Neuronal stem cell (in vitro differentiated cells): Measurements from ENCODE around the gene ABLIM2.
A peak's percentile ranks its signal among the peaks of the same experiment; 100 is the strongest.

Experiments used
- DNase-seq: peaks from one replicate; pipeline ENCODE4 v3.0.0-alpha.2; 2013; ENCODE audit warnings: low spot score
- H2AFZ ChIP-seq: one replicate; pipeline ENCODE4 v1.6.1; 2013; ENCODE audit warnings: mild to moderate bottlenecking, low read length, inconsistent platforms
- H2AK5ac ChIP-seq: 2 replicates; pipeline ENCODE4 v1.6.1; 2013; ENCODE audit warnings: low read depth, mild to moderate bottlenecking, inconsistent platforms, low read length, moderate library complexity, mixed read lengths
- H2BK120ac ChIP-seq: 2 replicates; pipeline ENCODE4 v1.6.1; 2013; ENCODE audit warnings: low read depth, mild to moderate bottlenecking, inconsistent platforms, low read length, moderate library complexity, mixed read lengths
- H2BK12ac ChIP-seq: one replicate; pipeline ENCODE4 v1.6.1; 2013; ENCODE audit warnings: low read length, inconsistent platforms
- H2BK15ac ChIP-seq: 2 replicates; pipeline ENCODE4 v1.6.1; 2013; ENCODE audit warnings: mild to moderate bottlenecking, low read length, inconsistent platforms, mixed read lengths
- H2BK5ac ChIP-seq: one replicate; pipeline ENCODE4 v1.6.1; 2013; ENCODE audit warnings: inconsistent platforms, mild to moderate bottlenecking, low read length, moderate library complexity
- H3K14ac ChIP-seq: one replicate; pipeline ENCODE4 v1.6.1; 2013; ENCODE audit warnings: low read length, inconsistent platforms
- H3K18ac ChIP-seq: 2 replicates; pipeline ENCODE4 v1.6.1; 2013; ENCODE audit warnings: low read length, inconsistent platforms
- H3K23ac ChIP-seq: 2 replicates; pipeline ENCODE4 v1.6.1; 2013; ENCODE audit warnings: low read depth, mild to moderate bottlenecking, mixed read lengths, low read length, inconsistent platforms; ENCODE audit not compliant: poor library complexity
- H3K27ac ChIP-seq: replicated peaks from 3 replicates; pipeline ENCODE4 v1.5.1; 2013; ENCODE audit warnings: low read length, inconsistent platforms
- H3K27me3 ChIP-seq, 3 experiments: 2 replicates each; pipeline ENCODE4 v1.6.1; 2013; ENCODE audit warnings: low read length in 3 of 3, mild to moderate bottlenecking in 2 of 3, inconsistent platforms in 1 of 3, low read depth in 1 of 3, mixed read lengths in 1 of 3, moderate library complexity in 1 of 3; ENCODE audit not compliant: control insufficient read depth in 3 of 3, insufficient read depth in 3 of 3
- H3K36me3 ChIP-seq, 2 donors: replicated peaks in 1 of 2; 2 replicates each; pipeline ENCODE4 v1.6.1; 2013; ENCODE audit warnings: low read length in 2 of 2; ENCODE audit not compliant: control insufficient read depth in 2 of 2, insufficient read depth in 2 of 2
- H3K4ac ChIP-seq: 2 replicates; pipeline ENCODE4 v1.6.1; 2013; ENCODE audit warnings: inconsistent platforms, mild to moderate bottlenecking, low read length, moderate library complexity
- H3K4me1 ChIP-seq, 2 donors: 1 replicate in 1 of 2; 2 replicates in 1 of 2; pipeline ENCODE4 v1.6.1; 2013; ENCODE audit warnings: low read length in 2 of 2, low read depth in 1 of 2; ENCODE audit not compliant: control insufficient read depth in 2 of 2, insufficient read depth in 1 of 2
- H3K4me2 ChIP-seq: one replicate; pipeline ENCODE4 v1.6.1; 2013; ENCODE audit warnings: mild to moderate bottlenecking, low read length, inconsistent platforms; ENCODE audit not compliant: insufficient read depth, poor library complexity, severe bottlenecking
- H3K4me3 ChIP-seq, 2 donors: 2 replicates each; pipeline ENCODE4 v1.5.1; 2013; ENCODE audit warnings: low read length in 2 of 2, mild to moderate bottlenecking in 2 of 2, inconsistent platforms in 1 of 2, moderate library complexity in 1 of 2
- H3K79me1 ChIP-seq: one replicate; pipeline ENCODE4 v1.6.1; 2013; ENCODE audit warnings: low read depth, mild to moderate bottlenecking, inconsistent platforms, low read length, moderate library complexity
- H3K9ac ChIP-seq: one replicate; pipeline ENCODE4 v1.6.1; 2013; ENCODE audit warnings: mild to moderate bottlenecking, low read depth, low read length, inconsistent platforms; ENCODE audit not compliant: poor library complexity
- H3K9me3 ChIP-seq, 2 donors: replicated peaks in 1 of 2; 2 replicates each; pipeline versions ENCODE3 to v1.6.1; 2013; ENCODE audit warnings: low read length in 2 of 2, mild to moderate bottlenecking in 2 of 2, inconsistent platforms in 1 of 2, low read depth in 1 of 2, mixed read lengths in 1 of 2, moderate library complexity in 1 of 2; ENCODE audit not compliant: control insufficient read depth in 2 of 2, insufficient read depth in 1 of 2
- H4K8ac ChIP-seq: one replicate; pipeline ENCODE4 v1.6.1; 2013; ENCODE audit warnings: low read depth, mild to moderate bottlenecking, inconsistent platforms, low read length, moderate library complexity
- H4K91ac ChIP-seq: one replicate; pipeline ENCODE4 v1.6.1; 2013; ENCODE audit warnings: low read length, low read depth, mild to moderate bottlenecking, inconsistent platforms; ENCODE audit not compliant: poor library complexity
- WGBS, 2 donors: extraction: QIAGEN DNeasy Blood & Tissue Kit; methylation state at CpG; one replicate each; pipeline ENCODE4 v1.1.7; 2013; ENCODE audit warnings: missing lambda C conversion rate in 2 of 2, mixed read lengths in 1 of 2; ENCODE audit not compliant: insufficient read length in 2 of 2, insufficient replicate concordance in 1 of 2; ENCODE audit errors: extremely low coverage in 2 of 2; 5-methylcytosine and 5-hydroxymethylcytosine counted together

The ABLIM2 gene

GRCh38 chr4:8150152-8151090 is 8.2 kb downstream of the ABLIM2 start:
- no peak overlapping the region for H3K14ac ChIP-seq
- no CpG with 5 or more reads among the region's 29 CpGs for WGBS, 2 donors
- no peak overlapping the region for H3K9ac ChIP-seq
- no peaks in the 10 kb centered on the region for H3K4me1 ChIP-seq
- H3K36me3 ChIP-seq, result no peaks in the 10 kb centered on the region
- no peak overlapping the region for H3K4me2 ChIP-seq
- H3K9me3 ChIP-seq, result no peaks in the 10 kb centered on the region
- H3K27me3 ChIP-seq, result peaks cover 0 to 74% (median 0%) of the 10 kb centered on the region in 3 experiments
- H2BK12ac ChIP-seq, result no peak overlapping the region
- H3K27ac ChIP-seq, result no peak overlapping the region
- no peak overlapping the region for H2AFZ ChIP-seq
- no peak overlapping the region for H2BK120ac ChIP-seq
- H2BK5ac ChIP-seq, result no peak overlapping the region
- no peak for DNase-seq
- peak overlapping the region; percentile 12 for H2AK5ac ChIP-seq
- peak overlapping the region; percentile 7 for H3K23ac ChIP-seq
- H3K79me1 ChIP-seq, result peaks cover 3% of the 10 kb centered on the region
- H4K91ac ChIP-seq, result no peak overlapping the region
- H3K4me3 ChIP-seq, result no peak overlapping the region
- H3K4ac ChIP-seq, result peak overlapping the region; percentile 7
- no peak overlapping the region for H4K8ac ChIP-seq
- peak overlapping the region; percentile 18 for H3K18ac ChIP-seq
- H2BK15ac ChIP-seq, result no peak overlapping the region

GRCh38 chr4:8149664-8150063 is 8.9 kb downstream of the ABLIM2 start:
- peaks cover 0 to 69% (median 0%) of the 10 kb centered on the region in 3 experiments for H3K27me3 ChIP-seq

GRCh38 chr4:8148785-8149435 is 9.7 kb downstream of the ABLIM2 start:
- H3K4me3 ChIP-seq, result no peak overlapping the region
- no peak overlapping the region for H3K27ac ChIP-seq
- no peak overlapping the region for H3K4ac ChIP-seq
- H3K14ac ChIP-seq, result peak overlapping the region; percentile 25
- H3K36me3 ChIP-seq, result no peaks in the 10 kb centered on the region
- H3K79me1 ChIP-seq, result peaks cover 3% of the 10 kb centered on the region
- no peak overlapping the region for H3K23ac ChIP-seq
- no peak overlapping the region for H4K8ac ChIP-seq
- no peak overlapping the region for H3K18ac ChIP-seq
- H2BK15ac ChIP-seq, result no peak overlapping the region
- no CpG with 5 or more reads among the region's 14 CpGs for WGBS, 2 donors
- no peak for DNase-seq
- H2BK5ac ChIP-seq, result no peak overlapping the region
- H2BK120ac ChIP-seq, result no peak overlapping the region
- peaks cover 5% of the 10 kb centered on the region in 2 donors for H3K4me1 ChIP-seq
- H2AFZ ChIP-seq, result no peak overlapping the region
- H3K9me3 ChIP-seq, result no peaks in the 10 kb centered on the region
- peak overlapping the region; percentile 53 for H2AK5ac ChIP-seq
- H3K9ac ChIP-seq, result no peak overlapping the region
- no peak overlapping the region for H4K91ac ChIP-seq
- H3K4me2 ChIP-seq, result no peak overlapping the region
- H2BK12ac ChIP-seq, result no peak overlapping the region
- H3K27me3 ChIP-seq, result peaks cover 0 to 73% (median 0%) of the 10 kb centered on the region in 3 experiments

More at GRCh38 chr4:8149664-8150063, 8.9 kb downstream of the ABLIM2 start:
- no peak for DNase-seq
- Histone ChIP-seq H3K23ac (no peak overlapping the region), H2BK15ac (no peak overlapping the region), H2BK12ac (no peak overlapping the region), H3K36me3 (no peaks in the 10 kb centered on the region), H3K14ac (no peak overlapping the region), H2BK5ac (no peak overlapping the region), H3K9ac (no peak overlapping the region), H3K4me2 (no peak overlapping the region), H3K9me3 (no peaks in the 10 kb centered on the region), H3K4me3 (no peak overlapping the region), H3K27ac (no peak overlapping the region), H4K8ac (no peak overlapping the region), H3K18ac (no peak overlapping the region), H4K91ac (no peak overlapping the region), H2AK5ac (no peak overlapping the region), H2AFZ (no peak overlapping the region), H2BK120ac (no peak overlapping the region), H3K79me1 (peaks cover 3% of the 10 kb centered on the region), H3K4ac (no peak overlapping the region), H3K4me1 (peaks cover under 1 to 2% of the 10 kb centered on the region in 2 donors)
- WGBS, 2 donors, result no CpG with 5 or more reads among the region's 7 CpGs

GRCh38 chr4:8148159-8148558 is 10.5 kb downstream of the ABLIM2 start:
- WGBS, 2 donors, result no CpG with 5 or more reads among the region's 13 CpGs
- Histone ChIP-seq H2AFZ (no peak overlapping the region), H2BK120ac (no peak overlapping the region), H4K91ac (no peak overlapping the region), H3K4me2 (no peak overlapping the region), H3K27me3 (peaks cover 0 to 75% (median 0%) of the 10 kb centered on the region in 3 experiments), H3K36me3 (no peaks in the 10 kb centered on the region), H3K9me3 (no peaks in the 10 kb centered on the region), H3K4me3 (no peak overlapping the region), H3K79me1 (peaks cover 3% of the 10 kb centered on the region), H2AK5ac (peak overlapping the region; percentile 80), H3K23ac (peak overlapping the region; percentile 40), H4K8ac (no peak overlapping the region), H2BK12ac (peak overlapping the region; percentile 63), H3K14ac (no peak overlapping the region), H3K4ac (no peak overlapping the region), H3K4me1 (peaks cover 5% of the 10 kb centered on the region in 2 donors), H3K9ac (peak overlapping the region; percentile 66), H2BK5ac (no peak overlapping the region), H2BK15ac (peak overlapping the region; percentile 42), H3K27ac (no peak overlapping the region), H3K18ac (peak overlapping the region; percentile 73)
- DNase-seq, result no peak
